NCI-H2227 treated with DMSO at 0.1 percent for 48 hours (cell line): Measurements from ENCODE around the gene OTUB1.
"Not testable (repeated sequence)": the region's sequence is repeated elsewhere in the genome, so short reads cannot be mapped to it uniquely, and the experiment has no call there.

Source experiments
- DNase-seq: peaks from one replicate; lab custom pipeline; 2025; lab: John Stamatoyannopoulos, UW

The OTUB1 gene

DNA sequence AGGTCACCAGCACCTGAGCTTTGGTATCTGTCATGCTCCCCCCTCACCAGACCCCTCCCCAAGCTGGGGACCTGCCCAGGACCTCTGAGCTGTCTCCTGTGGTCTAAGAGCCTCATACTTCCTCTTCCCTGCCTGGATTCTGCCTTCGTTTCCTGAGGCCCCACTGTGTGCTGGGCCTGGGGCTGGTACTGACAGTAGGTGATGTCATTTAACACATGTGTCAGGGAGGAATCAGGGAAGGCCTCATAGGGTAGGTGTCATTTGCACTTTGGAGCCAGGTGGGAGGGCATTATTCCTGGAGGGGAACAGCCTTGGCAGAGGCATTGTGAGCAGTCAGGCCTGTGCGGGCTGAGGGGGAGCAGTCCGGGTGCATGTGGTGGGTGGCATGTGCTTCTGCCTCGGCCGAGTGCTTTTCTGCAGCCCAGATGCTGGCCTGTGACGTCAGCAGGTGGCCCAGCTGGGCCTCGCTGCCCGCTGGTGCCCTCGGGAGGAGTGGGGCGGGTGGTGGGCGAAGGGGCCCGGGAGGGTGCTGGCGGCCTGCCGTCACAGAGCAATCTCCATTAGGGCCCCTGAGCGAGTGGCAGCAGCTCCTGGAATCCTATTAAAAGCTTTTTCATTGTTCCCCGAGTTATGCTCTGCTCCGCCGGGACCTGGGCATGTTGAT lies 58.6 kb downstream of the OTUB1 start:
- peak; percentile 54 for DNase-seq

DNA sequence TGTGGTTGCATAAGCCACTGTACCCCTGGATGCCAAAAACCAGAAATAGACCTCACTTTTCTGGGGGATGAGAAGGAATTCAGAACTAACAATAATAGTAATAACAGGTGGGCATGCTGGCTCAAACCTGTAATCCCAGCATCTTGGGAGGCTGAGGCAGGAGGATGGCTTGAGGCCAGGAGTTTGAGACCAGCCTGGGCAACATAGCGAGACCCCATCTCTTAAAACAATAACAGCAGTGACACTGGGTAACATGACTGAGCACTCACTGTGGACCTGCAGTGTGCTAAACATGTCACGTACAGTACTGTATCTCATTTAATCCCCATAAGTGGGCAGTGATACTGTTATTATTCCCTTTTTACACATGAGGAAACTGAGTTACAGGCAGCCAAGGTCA lies 59.5 kb downstream of the OTUB1 start:
- no peak for DNase-seq

GRCh38 chr11:64047373-64047772 lies 61.1 kb downstream of the OTUB1 start:
- not testable (repeated sequence) for DNase-seq
